ENCODE data around the gene WWOX.

DNA sequence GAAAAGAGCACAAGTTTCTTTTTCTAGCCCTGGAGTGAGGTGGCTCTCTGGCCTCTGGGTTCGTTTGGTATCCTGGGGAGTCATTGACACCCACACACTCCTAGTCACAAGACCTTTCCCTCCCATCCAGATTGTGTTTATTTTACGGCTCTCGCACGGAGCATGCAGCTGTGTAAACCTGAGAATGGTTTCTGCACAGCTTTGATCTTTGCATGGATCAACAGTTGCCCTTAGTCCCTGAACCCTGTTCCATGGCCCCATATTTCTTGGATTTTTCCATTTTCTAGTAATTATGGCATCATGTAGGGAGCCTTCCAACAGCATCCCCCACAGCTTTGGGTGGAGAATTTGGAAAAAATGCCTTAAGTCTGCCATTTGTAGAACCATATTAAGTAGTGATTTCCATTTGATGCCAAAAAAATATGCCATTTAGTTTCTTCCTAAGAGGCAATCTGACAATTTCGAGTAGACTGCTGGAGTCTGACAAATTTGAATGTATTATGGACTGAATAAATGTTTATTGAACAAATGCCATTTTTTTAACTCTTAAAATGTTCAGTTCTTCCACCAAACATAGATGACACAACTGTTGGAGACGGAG is 197.7 kb downstream of the WWOX start:
- TF ChIP-seq CTCF (IDR thresholded peaks at IDR 0.05; ENCODE audit: borderline replicate concordance, extremely low read depth, low read length, poor library complexity, severe bottlenecking) (no peak), EZH2 (IDR thresholded peaks at IDR 0.05; ENCODE audit: borderline replicate concordance, low read depth, low read length, severe bottlenecking) (no peak)
